Skin of body (tissue), 2 donors: ENCODE measurements around the gene IFITM2. TPM values are rescaled to one million over a fixed set of nuclear protein-coding genes. Genes with fewer than 3 reads are reported as not detected.
"Not testable (repeated sequence)": the region's sequence is repeated elsewhere in the genome, so short reads cannot be mapped to it uniquely, and the experiment has no call there.

Experiments used
- DNase-seq: peaks from one replicate; lab custom pipeline; 2025; lab: John Stamatoyannopoulos, UW
- total RNA-seq: library from RNA; depleted of rRNA; stranded (reverse); fragments of >200 nt; gene quantifications from one replicate; pipeline ENCODE4 v1.2.3, GENCODE V29; 2014

The IFITM2 gene
- total RNA-seq, 1 donor from 2014 or later, result 20.4 TPM

DNA sequence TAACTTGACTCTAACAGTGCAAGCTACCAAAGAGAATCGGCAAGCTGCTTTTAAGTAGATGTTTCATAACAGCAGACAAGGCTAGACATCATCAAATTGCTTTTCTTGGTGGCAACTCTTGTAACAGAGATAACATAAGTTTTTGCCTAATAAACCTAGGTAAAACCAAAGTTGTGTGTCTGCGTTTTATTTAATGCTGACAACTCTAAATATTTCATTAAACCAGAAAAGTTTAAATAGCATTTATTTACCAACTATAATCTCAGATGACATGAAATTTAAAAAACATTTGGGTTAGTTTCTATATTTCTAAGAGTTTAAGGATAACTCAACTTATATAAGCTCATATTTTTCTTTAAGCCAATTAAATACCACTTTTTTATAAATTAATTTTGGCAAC lies 32.3 kb downstream of the IFITM2 start:
- no peak for DNase-seq

DNA sequence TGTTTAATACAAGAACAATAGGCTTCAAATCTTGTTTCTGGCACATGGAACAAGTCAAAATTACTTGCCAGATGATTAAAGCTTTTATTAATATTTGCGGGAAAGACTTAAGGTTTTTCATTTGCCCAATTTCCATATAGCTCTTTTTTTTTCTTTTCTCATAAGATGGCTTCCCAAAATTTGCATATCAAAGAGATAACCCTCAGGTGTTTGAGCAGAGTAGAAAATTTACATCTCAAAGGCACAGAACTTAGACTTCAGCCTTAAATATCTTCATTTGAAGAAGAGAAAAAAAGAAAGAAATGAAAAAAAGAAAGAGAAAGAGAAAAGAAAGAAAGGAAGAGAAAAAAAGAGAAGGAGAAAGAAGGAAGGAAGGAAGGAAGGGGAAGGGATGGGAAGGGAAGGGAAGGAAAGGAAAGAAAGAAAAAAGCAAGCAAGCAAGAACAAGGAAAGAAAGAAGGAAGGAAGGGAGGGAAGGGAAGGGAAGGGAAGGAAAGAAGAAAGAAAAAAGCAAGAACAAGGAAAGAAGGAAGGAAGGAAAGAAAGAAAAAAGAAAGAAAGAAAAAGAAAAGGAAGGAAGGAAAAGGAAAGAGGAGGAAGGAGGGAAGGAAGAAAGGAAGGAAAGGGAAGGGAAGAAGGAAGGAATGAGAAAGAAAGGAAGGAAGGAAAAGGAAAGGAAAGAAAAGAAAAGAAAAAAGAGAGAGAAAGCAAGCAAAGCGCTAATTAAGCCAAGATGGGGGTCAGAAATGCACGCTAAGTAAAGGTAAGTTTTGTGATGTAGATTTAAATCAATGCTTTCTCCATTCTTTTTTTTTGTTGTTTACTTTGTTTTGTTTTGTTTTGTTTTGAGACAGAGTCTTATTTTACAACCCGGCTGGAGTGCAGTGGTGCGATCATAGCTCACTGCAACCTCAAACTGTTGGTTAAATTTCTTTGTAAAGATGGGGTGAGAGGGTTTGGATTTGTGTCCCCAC lies 33.2 kb downstream of the IFITM2 start:
- DNase-seq, result peak; percentile 80

DNA sequence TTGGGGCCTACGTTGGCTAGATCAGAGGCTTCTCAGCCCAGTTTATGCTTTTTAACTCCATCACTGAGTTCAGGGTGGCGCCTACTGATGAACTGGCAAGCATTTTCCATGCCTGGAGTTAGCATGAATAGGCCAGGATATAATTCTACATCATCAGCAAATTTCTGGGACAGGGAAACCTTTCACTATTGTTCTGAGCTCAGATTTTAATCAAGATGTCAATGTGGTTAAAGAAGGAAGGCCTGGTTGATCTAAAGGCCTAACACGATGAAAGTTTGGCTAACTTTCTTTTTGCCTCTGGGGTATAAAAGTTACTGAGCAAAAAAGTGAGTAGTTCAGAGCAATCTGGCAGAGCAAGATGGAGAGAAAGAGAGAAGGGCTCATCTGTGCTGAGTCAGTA lies 34.7 kb downstream of the IFITM2 start:
- no peak for DNase-seq

DNA sequence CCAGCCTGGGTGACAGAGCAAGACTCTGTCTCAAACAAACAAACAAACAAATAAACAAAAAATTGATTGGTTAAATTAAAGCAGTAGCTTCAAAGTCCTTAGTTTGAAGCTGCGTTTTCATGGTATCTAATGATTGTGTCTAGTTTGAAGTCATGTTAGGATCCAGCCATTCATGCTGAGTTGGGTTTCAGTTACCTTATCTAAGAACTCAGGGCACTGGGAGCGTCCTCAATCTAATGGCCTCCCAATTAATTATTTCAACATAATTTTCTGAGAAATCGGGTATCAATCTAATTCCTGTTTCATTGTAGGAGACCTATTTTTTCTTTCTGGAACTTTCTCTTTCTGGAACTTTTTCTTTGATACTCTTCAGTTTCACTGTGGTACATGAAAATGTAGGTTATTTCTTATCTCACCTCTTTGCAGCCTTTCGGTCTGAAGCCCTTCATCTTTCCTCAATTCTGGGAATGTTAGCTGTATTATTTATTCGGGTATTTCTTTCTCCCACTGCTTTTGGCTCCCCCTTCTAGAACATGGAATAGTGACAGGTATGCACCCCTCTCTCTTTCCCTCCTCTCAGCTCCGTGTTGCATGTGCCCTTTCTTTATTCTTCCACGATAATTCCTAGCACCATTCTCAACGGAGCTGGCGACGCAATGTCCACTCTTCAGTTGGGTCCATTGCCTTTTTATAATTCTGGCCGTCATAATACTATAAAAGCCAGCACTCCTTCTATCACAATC lies 37.4 kb downstream of the IFITM2 start:
- no peak for DNase-seq

DNA sequence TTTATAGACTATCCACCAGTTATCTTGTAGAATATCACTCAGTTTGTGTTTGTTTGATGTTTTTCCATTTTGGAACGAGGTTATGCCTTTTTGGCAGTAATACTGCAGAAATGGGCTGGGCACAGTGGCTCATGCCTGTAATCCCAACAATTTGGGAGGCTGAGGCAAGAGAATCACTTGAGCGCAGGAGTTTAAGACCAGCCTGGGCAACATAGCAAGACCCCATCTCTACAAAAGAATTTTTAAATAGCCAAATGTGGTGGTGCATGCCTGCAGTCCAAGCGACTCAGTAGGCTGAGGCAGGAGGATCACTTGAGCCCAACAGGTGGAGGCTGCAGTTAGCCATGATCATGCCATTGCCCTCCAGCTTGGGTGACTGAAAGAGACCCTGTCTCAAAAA lies 38.9 kb downstream of the IFITM2 start:
- DNase-seq, result no peak

DNA sequence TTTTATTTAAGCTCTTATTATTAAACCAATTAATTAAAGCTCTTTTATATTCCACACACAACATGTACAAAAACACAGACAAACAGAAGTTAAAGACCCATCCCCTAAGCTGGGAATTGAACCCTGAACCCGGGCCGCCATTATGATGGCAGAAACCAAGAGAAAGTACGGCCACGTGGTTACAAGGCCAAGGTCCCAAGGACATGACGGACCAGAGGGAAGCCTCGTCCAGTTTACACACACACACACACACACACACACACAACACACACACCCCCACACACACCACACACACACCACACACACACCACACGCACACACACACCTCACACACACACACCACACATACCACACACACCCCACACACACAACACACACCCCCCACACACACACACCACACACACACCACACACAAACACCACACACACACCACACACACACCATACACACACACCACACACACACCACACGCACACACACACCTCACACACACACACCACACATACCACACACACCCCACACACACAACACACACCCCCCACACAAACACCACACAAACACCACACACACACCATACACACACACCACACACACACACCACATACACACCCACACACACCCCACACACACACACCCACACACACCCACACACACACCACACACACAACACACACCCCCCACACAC lies 41.8 kb downstream of the IFITM2 start:
- DNase-seq, result not testable (repeated sequence)

DNA sequence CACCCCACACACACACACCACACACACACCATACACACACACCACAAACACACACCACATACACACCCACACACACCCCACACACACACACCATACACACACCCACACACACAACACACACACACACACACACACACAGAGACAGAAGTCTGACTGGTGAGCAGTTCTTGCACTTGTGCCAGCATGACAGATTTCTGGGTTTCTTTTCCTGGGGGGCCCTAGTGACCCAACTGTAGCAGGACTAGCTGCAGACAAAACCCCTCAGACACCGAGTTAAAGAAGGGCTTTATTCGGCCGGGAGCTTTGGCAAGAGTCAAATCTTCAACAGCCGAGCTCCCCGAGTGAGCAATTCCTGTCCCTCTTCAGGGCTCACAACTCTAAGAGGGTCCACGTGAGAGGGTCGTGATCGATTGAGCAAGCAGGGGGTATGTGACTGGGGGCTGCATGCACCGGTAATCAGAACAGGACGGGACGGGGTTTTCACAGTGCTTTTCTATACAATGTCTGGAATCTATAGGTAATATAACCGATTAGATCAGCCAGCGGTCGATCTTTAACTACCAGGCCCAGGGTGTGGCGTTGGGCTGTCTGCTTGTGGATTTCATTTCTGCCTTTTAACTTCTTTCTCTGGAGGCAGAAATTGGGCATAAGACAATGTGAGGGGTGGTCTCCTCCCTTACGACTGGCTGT lies 42.6 kb downstream of the IFITM2 start:
- DNase-seq, result not testable (repeated sequence)

DNA sequence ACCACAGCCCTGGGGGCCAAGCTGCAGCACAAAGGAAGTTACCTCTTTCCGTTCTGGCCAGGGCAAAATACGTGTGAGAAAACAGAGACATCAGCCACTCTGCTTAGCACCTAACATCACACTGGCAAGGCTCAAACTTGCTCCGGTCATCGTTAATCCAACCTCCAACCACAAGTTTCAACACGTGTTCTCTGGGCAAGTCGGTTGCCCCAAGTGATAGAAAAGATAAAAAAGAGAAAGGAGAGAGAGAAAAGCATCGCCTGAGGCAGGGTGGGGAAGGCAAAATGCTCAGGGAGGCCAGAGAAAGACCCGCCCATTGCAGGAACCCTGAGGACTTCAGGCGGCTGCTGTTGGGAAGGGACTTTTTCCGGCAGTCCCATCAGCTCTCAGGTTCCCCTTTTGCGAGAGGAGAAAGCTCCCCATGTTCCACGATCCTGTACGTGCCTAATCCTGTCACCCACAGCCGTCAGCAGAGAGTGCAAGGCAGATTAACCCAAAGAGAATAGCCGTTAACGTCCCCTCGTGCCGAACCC lies 43.2 kb downstream of the IFITM2 start:
- DNase-seq, result no peak

DNA sequence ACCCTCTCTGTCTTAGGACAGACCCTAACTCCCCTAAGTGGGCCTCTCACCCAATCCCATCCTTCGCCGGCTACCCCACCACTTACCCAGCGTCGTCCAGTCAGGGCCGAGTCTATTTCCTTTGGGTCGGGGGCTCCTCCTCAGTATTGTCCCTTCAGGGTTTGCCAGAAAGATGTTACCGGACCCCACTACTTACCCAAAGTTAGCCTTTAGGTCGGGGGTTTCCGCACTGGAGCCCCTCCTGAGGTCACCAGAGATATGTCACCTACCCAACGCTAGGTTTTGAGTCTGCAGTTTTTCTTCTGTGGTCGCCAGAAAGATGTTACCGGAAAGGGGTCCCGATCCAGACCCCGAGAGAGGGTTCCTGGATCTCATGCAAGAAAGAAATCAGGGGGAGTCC lies 43.8 kb downstream of the IFITM2 start:
- DNase-seq, result no peak

DNA sequence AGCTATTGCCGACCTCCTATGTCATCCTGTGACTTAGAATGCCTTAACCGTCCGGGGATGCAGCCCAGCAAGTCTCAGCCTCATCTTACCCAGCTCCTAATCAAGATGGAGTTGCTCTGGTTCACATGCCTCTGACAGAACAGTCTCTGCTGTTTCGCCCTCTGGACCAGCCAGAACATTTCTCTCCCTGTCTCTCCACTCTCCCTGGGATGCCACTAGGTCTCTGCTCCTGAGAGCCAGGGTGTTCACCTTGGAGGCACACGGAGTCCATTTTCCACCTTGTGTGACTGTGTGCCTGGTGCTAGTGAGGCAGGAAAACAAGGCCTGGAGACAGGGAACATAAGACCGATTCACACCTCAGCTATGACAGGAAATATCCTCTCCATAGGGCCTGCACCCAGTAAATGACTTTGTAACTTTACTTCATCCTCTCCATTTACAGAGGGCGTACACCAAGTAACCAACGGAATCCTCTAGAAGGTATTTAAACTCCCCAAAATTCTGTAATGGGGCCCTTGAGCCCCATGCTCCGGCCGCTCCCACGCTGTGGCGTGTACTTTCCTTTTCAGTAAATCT lies 44.9 kb downstream of the IFITM2 start:
- no peak for DNase-seq

DNA sequence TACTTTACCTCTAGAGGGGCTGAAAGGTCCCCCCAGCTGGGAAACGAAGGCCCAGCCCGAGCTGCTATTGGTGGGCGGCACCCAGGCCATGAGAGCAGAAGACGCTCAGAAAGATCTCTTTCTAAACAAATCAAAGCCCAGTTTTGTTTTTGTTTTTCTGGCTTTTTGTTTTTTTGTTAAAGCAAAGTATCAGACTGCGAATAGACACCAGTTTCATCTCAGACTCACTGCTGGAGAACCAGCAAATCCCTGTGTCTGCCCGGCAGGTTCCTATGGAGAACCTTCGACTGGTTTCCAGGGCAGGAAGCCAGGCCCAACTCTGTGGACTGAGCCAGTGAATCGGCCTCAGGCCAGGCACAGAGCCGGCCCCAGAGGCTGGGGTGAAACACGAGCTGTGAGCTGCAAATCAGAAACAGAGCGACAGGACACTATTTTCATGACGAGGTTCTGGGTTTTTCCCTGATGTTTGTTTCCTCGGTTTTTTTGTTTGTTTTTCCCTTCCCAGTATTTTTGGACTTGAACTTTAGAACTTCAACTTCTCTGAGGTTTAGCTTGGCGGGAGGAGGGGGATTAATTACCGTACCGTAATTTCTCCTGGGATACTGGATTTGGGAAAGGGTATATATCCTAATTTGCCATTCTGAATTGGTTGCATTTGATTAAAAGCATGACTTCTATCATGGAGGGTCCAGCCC lies 45.7 kb downstream of the IFITM2 start:
- peak; percentile 80 for DNase-seq

DNA sequence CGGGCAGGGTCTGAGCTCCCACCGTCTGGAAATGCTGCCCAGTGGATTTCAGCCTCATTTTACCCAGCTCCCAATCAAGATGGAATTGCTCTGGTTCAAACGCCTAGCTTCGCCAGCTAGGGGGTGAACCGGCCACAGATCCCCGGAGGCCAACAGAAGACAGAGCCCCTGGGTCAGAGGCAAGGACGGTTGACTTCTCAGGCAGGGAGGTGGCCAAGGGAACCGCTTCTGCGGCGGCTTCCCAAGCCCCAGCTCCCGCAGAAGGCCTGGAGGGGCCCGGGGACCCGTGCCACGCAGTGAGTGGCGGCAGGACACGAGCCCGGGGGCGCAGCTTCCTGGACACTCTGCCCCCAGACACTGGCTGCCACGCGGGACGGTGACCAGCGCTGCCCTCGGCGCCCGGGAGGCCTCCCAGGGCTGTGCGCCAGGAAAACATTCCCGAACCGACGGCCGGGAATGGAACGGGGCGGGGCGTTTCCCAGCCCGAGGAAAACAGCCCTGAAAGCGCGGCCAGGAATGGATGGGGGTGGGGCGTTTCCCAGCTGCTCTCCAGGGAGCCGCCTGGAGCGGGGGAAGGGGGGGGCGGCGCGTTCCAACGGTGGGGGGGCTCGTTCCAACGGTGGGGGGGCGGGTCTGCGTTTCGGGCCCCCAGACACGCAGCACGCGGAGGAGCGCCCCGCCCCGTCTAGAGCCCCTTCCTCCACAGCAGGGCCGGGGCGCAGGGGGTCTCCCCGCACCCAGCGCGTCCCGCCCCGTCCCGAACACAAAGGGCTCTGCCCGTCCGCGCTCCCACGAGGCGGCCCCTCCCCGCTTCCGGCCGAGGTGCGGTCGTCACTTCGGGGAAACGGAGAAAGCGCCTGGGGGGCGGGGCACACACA lies 48.2 kb downstream of the IFITM2 start:
- DNase-seq, result peak; percentile 99

DNA sequence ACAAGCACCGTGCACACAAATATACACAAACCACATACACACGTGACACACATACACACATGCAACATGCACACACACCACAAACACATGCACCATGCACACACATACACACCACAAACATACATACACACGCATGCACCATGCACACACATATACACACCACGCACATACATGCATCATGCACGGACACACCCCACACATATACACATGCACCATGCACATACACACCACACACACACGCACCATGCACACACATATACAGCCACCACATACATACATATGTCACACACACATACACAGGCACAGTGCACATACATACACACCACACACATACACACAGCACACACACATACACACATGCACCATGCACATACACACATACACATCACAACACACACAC lies 49.0 kb downstream of the IFITM2 start:
- no peak for DNase-seq

DNA sequence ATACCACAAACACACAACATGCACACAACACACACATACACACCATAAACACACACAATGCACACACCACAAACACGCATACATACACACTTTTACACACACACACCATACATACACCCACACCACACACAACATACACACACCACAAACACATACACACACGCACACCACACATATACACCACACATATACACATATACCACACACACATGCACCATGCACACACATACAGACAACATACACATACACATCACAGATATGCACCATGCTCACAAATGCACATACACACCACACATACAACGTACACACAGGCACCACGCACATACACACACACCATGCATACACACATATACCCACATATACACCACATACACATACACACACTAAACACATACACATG lies 50.0 kb downstream of the IFITM2 start:
- DNase-seq, result no peak

DNA sequence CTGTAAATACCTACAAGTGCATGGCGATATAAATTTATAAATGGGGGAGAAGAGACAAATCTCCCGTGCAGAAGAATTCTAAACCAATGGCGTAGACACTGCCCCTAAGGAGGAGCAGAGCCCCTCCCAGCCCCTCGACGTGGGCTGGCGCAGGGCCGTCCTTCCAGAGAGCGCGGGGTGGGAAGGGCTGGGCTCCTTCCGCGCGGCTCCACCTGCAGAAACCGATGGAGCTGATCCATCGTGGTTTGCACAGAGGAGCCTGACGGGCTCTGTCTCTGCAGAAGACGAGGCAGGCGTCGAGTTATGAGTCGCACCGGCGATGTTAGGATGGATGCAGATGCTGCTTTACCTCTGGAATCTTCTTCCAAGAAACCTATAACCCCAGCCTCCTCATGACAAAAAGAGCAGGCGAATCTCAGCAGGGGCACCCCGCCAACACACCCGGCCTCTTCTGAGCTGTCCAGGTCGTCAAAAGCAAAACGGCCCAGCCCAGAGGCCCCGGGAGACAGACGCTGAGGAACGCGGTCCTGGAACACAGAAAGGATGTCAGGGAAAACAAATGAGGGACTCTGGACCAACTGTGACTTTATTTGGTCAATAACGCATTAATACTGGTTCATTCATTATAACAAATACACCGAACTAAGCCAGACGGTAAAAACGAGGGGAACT lies 50.6 kb downstream of the IFITM2 start:
- no peak for DNase-seq
